Measurements from ENCODE around the gene POM121L2. TPM values are rescaled to one million over a fixed set of nuclear protein-coding genes. Genes with fewer than 3 reads are reported as not detected.
"Not testable (repeated sequence)": the region's sequence is repeated elsewhere in the genome, so short reads cannot be mapped to it uniquely, and the experiment has no call there.

POM121L2 gene
- total and polyA plus RNA-seq, 2 donors (not counting 3 experiments of a cell fraction or from before 2014, with no cell fraction given) = not detected

GRCh38 chr6:27267857-27268434, 44.1 kb downstream of the POM121L2 start:
- Histone ChIP-seq H4K20me1 (replicated peaks; ENCODE audit: control insufficient read depth, extremely low read depth, insufficient read depth, low read length) (no peaks in the 10 kb centered on the region), H3K27me3 (ENCODE audit: control insufficient read depth in 2 of 2, insufficient read depth in 2 of 2, low read length in 2 of 2) (peaks cover 10 to 16% of the 10 kb centered on the region in 2 experiments), H3K9ac (replicated peaks; ENCODE audit: extremely low read depth, insufficient read depth, low read length) (no peak overlapping the region), H3K36me3 (ENCODE audit: control insufficient read depth in 2 of 2, extremely low read depth in 1 of 2, insufficient read depth in 2 of 2, low read length in 2 of 2) (no peaks in the 10 kb centered on the region), H2AFZ (ENCODE audit: low read depth, low read length) (no peak overlapping the region), H3K27ac (ENCODE audit: insufficient read depth, low read depth, low read length) (no peak overlapping the region), H3K9me1 (replicated peaks; ENCODE audit: control insufficient read depth, extremely low read depth, insufficient read depth, low read length) (no peaks in the 10 kb centered on the region), H3K4me1 (ENCODE audit: control insufficient read depth, extremely low read depth, insufficient read depth, low read length) (no peaks in the 10 kb centered on the region), H3K9me3 (replicated peaks; ENCODE audit: control insufficient read depth, insufficient read depth, low read length) (no peaks in the 10 kb centered on the region), H3K4me3 (replicated peaks in 1 of 3; ENCODE audit: insufficient read depth in 1 of 3, low read depth in 1 of 3, low read length in 3 of 3) (no peak overlapping the region), H3K79me2 (ENCODE audit: control insufficient read depth, insufficient read depth, low read length) (no peaks in the 10 kb centered on the region), H3K4me2 (ENCODE audit: insufficient read depth, low read length) (no peak overlapping the region)
- CTCF ChIA-PET = no interaction called here
- FAIRE-seq = no peak
- BruUV-seq (replicated peaks) = no TSS peak
- intact Hi-C loops (cut with micrococcal nuclease) (no loop called here), dilution Hi-C loops (cut with MboI; ENCODE audit: extremely low pct_ligation_motif_present, low sequenced_read_pairs) (no loop called here)
- no peak for TF ChIP-seq POLR2A (IDR thresholded peaks at IDR 0.05; ENCODE audit: low read depth, low read length)
- no peak for TF ChIP-seq CTCF (IDR thresholded peaks at IDR 0.05; ENCODE audit: extremely low read depth in 1 of 2, insufficient read depth in 1 of 2, low read depth in 1 of 2, low read length in 2 of 2)
- no peak for TF ChIP-seq FOS (IDR thresholded peaks at IDR 0.05; ENCODE audit: borderline replicate concordance, insufficient read depth, low read length)
- no peak for TF ChIP-seq JUN (IDR thresholded peaks at IDR 0.05; ENCODE audit: borderline replicate concordance, insufficient read depth, insufficient read length, low read depth)
- no peak for TF ChIP-seq EZH2 (IDR thresholded peaks at IDR 0.05; ENCODE audit: borderline replicate concordance, low read depth, low read length, severe bottlenecking)
- TF ChIP-seq MAX (IDR thresholded peaks at IDR 0.05; ENCODE audit: insufficient read depth, insufficient read length) = no peak
- TF ChIP-seq GATA2 (IDR thresholded peaks at IDR 0.05; ENCODE audit: insufficient read depth, insufficient read length, low read depth, low read length) = no peak
- no peak for TF ChIP-seq POLR2AphosphoS5 (IDR thresholded peaks at IDR 0.05; ENCODE audit: insufficient read depth, low read depth, low read length)
- no peak for TF ChIP-seq MYC (IDR thresholded peaks at IDR 0.05; ENCODE audit: low read depth, low read length)
- POLR2A ChIA-PET = no interaction called here
- DNase-seq (ENCODE audit: low read depth, low spot score) = no peak

GRCh38 chr6:27267003-27267402, 45.1 kb downstream of the POM121L2 start:
- H3K36me3 ChIP-seq (ENCODE audit: control insufficient read depth in 2 of 2, extremely low read depth in 1 of 2, insufficient read depth in 2 of 2, low read length in 2 of 2); BruUV-seq (replicated peaks); intact Hi-C loops (cut with micrococcal nuclease); CTCF ChIA-PET; DNase-seq (ENCODE audit: low read depth, low spot score); H3K4me2 ChIP-seq (ENCODE audit: insufficient read depth, low read length); H2AFZ ChIP-seq (ENCODE audit: low read depth, low read length); POLR2A ChIA-PET; dilution Hi-C loops (cut with MboI; ENCODE audit: extremely low pct_ligation_motif_present, low sequenced_read_pairs); H3K4me3 ChIP-seq (replicated peaks in 1 of 3; ENCODE audit: insufficient read depth in 1 of 3, low read depth in 1 of 3, low read length in 3 of 3); H3K9ac ChIP-seq (replicated peaks; ENCODE audit: extremely low read depth, insufficient read depth, low read length); H4K20me1 ChIP-seq (replicated peaks; ENCODE audit: control insufficient read depth, extremely low read depth, insufficient read depth, low read length); H3K9me3 ChIP-seq (replicated peaks; ENCODE audit: control insufficient read depth, insufficient read depth, low read length); FAIRE-seq; H3K4me1 ChIP-seq (ENCODE audit: control insufficient read depth, extremely low read depth, insufficient read depth, low read length); H3K27ac ChIP-seq (ENCODE audit: insufficient read depth, low read depth, low read length); H3K79me2 ChIP-seq (ENCODE audit: control insufficient read depth, insufficient read depth, low read length); H3K9me1 ChIP-seq (replicated peaks; ENCODE audit: control insufficient read depth, extremely low read depth, insufficient read depth, low read length): not testable (repeated sequence)
- peaks cover 10 to 16% of the 10 kb centered on the region in 2 experiments for H3K27me3 ChIP-seq (ENCODE audit: control insufficient read depth in 2 of 2, insufficient read depth in 2 of 2, low read length in 2 of 2)
